ENCODE results near the gene CTNNA3. TPM values are rescaled to one million over a fixed set of nuclear protein-coding genes. Genes with fewer than 3 reads are reported as not detected.
"Not testable (repeated sequence)": the region's sequence is repeated elsewhere in the genome, so short reads cannot be mapped to it uniquely, and the experiment has no call there.

CTNNA3 gene
- total RNA-seq, 4 donors from 2014 or later = 14.3 to 49.5 (median 24.2) TPM

DNA sequence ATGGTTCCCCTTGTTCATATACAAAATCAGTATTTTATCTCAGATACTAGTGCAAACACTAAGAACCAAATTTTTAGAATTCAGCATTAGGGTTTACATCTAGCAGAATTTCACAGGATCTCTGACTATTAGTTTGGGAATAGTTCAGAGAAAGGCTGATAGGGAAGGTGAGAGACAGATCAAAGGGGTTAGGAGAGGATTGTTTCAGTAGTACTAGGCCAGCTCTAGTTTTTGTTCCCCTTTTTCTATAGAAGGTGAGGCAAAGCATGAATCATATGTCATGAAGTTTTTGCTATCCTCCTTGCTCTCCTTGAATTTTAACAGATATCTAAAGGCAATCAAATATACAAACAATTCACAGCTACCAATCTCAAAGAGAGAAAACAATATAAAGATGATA, 26.1 kb upstream of the CTNNA3 start:
- Histone ChIP-seq H3K9me3 (no peaks in the 10 kb centered on the region), H3K27ac (no peak overlapping the region), H3K27me3 (no peaks in the 10 kb centered on the region), H3K4me1 (no peaks in the 10 kb centered on the region), H3K36me3 (no peaks in the 10 kb centered on the region), H3K4me3 (no peak overlapping the region)
- in situ Hi-C loops (cut with MboI; ENCODE audit: low sequenced_read_pairs in 4 of 4) (no loop called here), intact Hi-C loops (cut with DNase I; ENCODE audit: low total_unique reads) (no loop called here)
- no peak for DNase-seq
- TF ChIP-seq, protein P1, sequence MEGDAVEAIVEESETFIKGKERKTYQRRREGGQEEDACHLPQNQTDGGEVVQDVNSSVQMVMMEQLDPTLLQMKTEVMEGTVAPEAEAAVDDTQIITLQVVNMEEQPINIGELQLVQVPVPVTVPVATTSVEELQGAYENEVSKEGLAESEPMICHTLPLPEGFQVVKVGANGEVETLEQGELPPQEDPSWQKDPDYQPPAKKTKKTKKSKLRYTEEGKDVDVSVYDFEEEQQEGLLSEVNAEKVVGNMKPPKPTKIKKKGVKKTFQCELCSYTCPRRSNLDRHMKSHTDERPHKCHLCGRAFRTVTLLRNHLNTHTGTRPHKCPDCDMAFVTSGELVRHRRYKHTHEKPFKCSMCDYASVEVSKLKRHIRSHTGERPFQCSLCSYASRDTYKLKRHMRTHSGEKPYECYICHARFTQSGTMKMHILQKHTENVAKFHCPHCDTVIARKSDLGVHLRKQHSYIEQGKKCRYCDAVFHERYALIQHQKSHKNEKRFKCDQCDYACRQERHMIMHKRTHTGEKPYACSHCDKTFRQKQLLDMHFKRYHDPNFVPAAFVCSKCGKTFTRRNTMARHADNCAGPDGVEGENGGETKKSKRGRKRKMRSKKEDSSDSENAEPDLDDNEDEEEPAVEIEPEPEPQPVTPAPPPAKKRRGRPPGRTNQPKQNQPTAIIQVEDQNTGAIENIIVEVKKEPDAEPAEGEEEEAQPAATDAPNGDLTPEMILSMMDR (IDR thresholded peaks at IDR 0.05 in 4 of 5, conservative IDR thresholded peaks at IDR 0.05 in 1 of 5) = no peak
- TF ChIP-seq POLR2A (IDR thresholded peaks at IDR 0.05) = no peak
- ATAC-seq = no peak

DNA sequence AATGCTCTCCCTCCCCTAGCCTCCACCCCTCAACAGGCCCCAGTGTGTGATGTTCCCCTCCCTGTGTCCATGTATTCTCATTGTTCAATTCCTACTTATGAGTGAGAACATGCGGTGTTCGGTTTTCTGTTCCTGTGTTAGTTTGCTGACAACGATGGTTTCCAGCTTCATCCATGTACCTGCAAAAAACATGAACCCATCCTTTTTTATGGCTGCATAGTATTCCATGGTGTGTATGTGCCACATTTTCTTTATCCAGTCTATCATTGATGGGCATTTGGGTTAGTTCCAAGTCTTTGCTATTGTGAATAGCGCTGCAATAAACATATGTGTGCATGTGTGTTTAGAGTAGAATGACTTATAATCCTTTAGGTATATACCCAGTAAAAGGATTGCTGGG, 20.5 kb upstream of the CTNNA3 start:
- H3K36me3 ChIP-seq; H3K4me3 ChIP-seq; DNase-seq; H3K4me1 ChIP-seq; ATAC-seq; H3K9me3 ChIP-seq; H3K27ac ChIP-seq; intact Hi-C loops (cut with DNase I; ENCODE audit: low total_unique reads); in situ Hi-C loops (cut with MboI; ENCODE audit: low sequenced_read_pairs in 4 of 4); H3K27me3 ChIP-seq: not testable (repeated sequence)

DNA sequence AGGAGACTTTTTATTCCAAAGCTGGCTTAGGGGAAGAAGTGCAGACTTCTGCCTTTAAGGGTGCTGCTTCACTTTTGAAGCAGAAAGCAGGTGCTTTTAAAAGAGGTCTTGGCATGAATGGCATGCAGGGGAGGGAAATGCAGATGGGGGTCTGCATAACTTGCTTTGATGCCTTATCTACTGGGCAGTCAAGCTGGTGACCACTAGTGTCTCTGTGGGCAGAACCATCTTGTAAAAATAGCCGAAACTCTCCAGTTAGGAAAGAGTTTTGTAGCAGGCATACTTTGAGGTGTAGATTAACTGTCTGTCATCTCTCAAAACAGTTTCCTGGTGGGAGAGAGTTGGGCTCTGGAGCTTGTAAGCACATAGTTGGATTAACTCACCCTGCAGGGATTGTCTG, 9.9 kb upstream of the CTNNA3 start:
- TF ChIP-seq, protein P1 (IDR thresholded peaks at IDR 0.05 in 4 of 5, conservative IDR thresholded peaks at IDR 0.05 in 1 of 5) = no peak
- no peak overlapping the region for H3K27ac ChIP-seq
- no peaks in the 10 kb centered on the region for H3K27me3 ChIP-seq
- in situ Hi-C loops (cut with MboI; ENCODE audit: low sequenced_read_pairs in 4 of 4) (no loop called here), intact Hi-C loops (cut with DNase I; ENCODE audit: low total_unique reads) (no loop called here)
- H3K9me3 ChIP-seq = no peaks in the 10 kb centered on the region
- no peak for ATAC-seq
- no peak for DNase-seq
- no peak overlapping the region for H3K4me3 ChIP-seq
- no peaks in the 10 kb centered on the region for H3K36me3 ChIP-seq
- no peaks in the 10 kb centered on the region for H3K4me1 ChIP-seq

DNA sequence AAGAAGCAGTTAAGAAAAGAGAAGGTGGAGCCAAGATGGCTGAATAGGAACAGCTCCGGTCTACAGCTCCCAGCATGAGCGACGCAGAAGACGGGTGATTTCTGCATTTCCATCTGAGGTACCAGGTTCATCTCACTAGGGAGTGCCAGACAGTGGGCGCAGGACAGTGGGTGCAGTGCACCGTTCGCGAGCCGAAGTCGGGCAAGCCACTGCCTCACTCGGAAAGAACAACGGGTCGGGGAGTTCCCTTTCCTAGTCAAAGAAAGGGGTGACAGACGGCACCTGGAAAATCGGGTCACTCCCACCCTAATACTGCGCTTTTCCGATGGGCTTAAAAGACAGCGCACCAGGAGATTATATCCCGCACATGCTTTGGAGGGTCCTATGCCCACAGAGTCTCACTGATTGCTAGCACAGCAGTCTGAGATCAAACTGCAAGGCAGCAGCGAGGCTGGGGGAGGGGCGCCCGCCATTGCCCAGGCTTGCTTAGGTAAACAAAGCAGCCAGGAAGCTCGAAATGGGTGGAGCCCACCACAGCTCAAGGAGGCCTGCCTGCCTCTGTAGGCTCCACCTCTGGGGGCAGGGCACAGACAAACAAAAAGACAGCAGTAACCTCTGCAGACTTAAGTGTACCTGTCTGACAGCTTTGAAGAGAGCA, 3.7 kb upstream of the CTNNA3 start:
- H3K4me3 ChIP-seq; DNase-seq; intact Hi-C loops (cut with DNase I; ENCODE audit: low total_unique reads); H3K27me3 ChIP-seq; H3K27ac ChIP-seq; H3K9me3 ChIP-seq; H3K36me3 ChIP-seq; ATAC-seq: not testable (repeated sequence)
- peaks cover 14 to 15% of the 10 kb centered on the region in 2 donors for H3K4me1 ChIP-seq
- in situ Hi-C loops (cut with MboI; ENCODE audit: low sequenced_read_pairs in 4 of 4) = loop anchor here (5.0 to 10.0 kb wide), 3 partner anchors 78 to 85 kb away; no protein-coding TSS in a partner anchor

DNA sequence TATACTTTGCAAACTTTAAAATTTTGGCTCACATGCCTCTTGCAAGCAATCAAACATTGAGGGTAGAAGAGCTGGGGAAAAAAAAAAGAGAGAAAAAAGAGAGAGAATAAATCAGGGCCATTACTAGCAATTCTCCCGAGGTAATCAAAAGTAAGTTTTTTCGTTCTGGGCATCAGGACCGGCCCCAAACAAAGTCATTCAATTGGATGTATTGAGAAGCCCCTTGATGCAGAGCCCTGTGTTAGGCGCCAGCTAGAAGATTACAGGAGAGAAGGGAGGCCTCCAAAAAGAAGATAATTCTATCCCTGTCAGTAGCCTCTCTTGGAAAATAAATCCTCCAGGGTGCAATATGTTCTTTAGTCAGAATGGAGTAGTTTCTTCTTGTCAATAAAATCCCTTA, 2.2 kb upstream of the CTNNA3 start:
- ATAC-seq = no peak
- TF ChIP-seq POLR2A (IDR thresholded peaks at IDR 0.05) = no peak
- TF ChIP-seq, protein P1 (IDR thresholded peaks at IDR 0.05 in 4 of 5, conservative IDR thresholded peaks at IDR 0.05 in 1 of 5) = no peak
- Histone ChIP-seq H3K27ac (no peak overlapping the region), H3K4me1 (peaks cover 14 to 17% of the 10 kb centered on the region in 2 donors), H3K27me3 (no peaks in the 10 kb centered on the region), H3K36me3 (no peaks in the 10 kb centered on the region), H3K4me3 (no peak overlapping the region), H3K9me3 (no peaks in the 10 kb centered on the region)
- no peak for DNase-seq
- in situ Hi-C loops (cut with MboI; ENCODE audit: low sequenced_read_pairs in 4 of 4) (loop anchor here (5.0 to 10.0 kb wide), 3 partner anchors 79 to 87 kb away; no protein-coding TSS in a partner anchor), intact Hi-C loops (cut with DNase I; ENCODE audit: low total_unique reads) (no loop called here)
